HG03280 (cell line): ENCODE data around the gene TRIM5.
"Not testable (repeated sequence)": the region's sequence is repeated elsewhere in the genome, so short reads cannot be mapped to it uniquely, and the experiment has no call there.

ENCODE experiments used
- ATAC-seq: cut with Tn5 transposase; IDR thresholded peaks from one replicate; pipeline ENCODE4 v1.9.1; 2021; ENCODE audit warnings: mild to moderate bottlenecking, moderate library complexity; ENCODE audit not compliant: unreplicated experiment

TRIM5 gene

GRCh38 chr11:5690216-5690615, 5.3 kb upstream of the TRIM5 start:
- no peak for ATAC-seq

GRCh38 chr11:5689551-5689983, 4.7 kb upstream of the TRIM5 start, which contains the start of gene TRIM22:
TSS of gene TRIM22 (plus strand) at chr11:5689790. CDS start at chr11:5696233, 6,443 bp downstream.
- ATAC-seq, result peak; percentile 73

- no peak for ATAC-seq
Observed at GRCh38 chr11:5688482-5688881, 3.6 kb upstream of the TRIM5 start.

GRCh38 chr11:5686426-5686825, 1.6 kb upstream of the TRIM5 start:
- ATAC-seq, result no peak

- peak; percentile 11 for ATAC-seq
Observed at GRCh38 chr11:5684036-5684645, 733 bp downstream of the TRIM5 start.

- not testable (repeated sequence) for ATAC-seq
Observed at GRCh38 chr11:5683620-5684019, 1.3 kb downstream of the TRIM5 start.

GRCh38 chr11:5682890-5683441, 1.9 kb downstream of the TRIM5 start:
- ATAC-seq, result not testable (repeated sequence)

- no peak for ATAC-seq
Observed at GRCh38 chr11:5679811-5680210, 5.1 kb downstream of the TRIM5 start.

- ATAC-seq, result no peak
Observed at GRCh38 chr11:5674391-5674790, 10.5 kb downstream of the TRIM5 start.

GRCh38 chr11:5671831-5672230, 13.0 kb downstream of the TRIM5 start:
- ATAC-seq, result no peak

- ATAC-seq, result no peak
Observed at GRCh38 chr11:5666402-5666793, 18.5 kb downstream of the TRIM5 start.

- ATAC-seq, result no peak
Observed at GRCh38 chr11:5665746-5666401, 19.0 kb downstream of the TRIM5 start.

GRCh38 chr11:5665051-5665570, 19.8 kb downstream of the TRIM5 start:
- no peak for ATAC-seq

GRCh38 chr11:5663511-5663910, 21.4 kb downstream of the TRIM5 start:
- no peak for ATAC-seq

- ATAC-seq, result no peak
Observed at GRCh38 chr11:5658318-5658717, 26.6 kb downstream of the TRIM5 start.

- ATAC-seq, result not testable (repeated sequence)
Observed at GRCh38 chr11:5656956-5657355, 27.9 kb downstream of the TRIM5 start.

- ATAC-seq, result no peak
Observed at GRCh38 chr11:5655474-5655873, 29.4 kb downstream of the TRIM5 start.

GRCh38 chr11:5646139-5646538, 38.7 kb downstream of the TRIM5 start:
- no peak for ATAC-seq

- no peak for ATAC-seq
Observed at GRCh38 chr11:5643585-5643984, 41.3 kb downstream of the TRIM5 start.

- no peak for ATAC-seq
Observed at GRCh38 chr11:5639953-5640352, 44.9 kb downstream of the TRIM5 start.

- peak; percentile 96 for ATAC-seq
Observed at GRCh38 chr11:5631969-5632635, 52.8 kb downstream of the TRIM5 start.
